ENCODE results near the gene RELCH. TPM values are rescaled to one million over a fixed set of nuclear protein-coding genes. Genes with fewer than 3 reads are reported as not detected.

Gene RELCH
- total and polyA plus RNA-seq, 10 of the 15 experiments (the other 5 are each of a cell fraction or from before 2014, with no cell fraction given): 3.1 to 23.6 (median 14.5) TPM

GRCh38 chr18:62224229-62224628, 37.2 kb downstream of the RELCH start:
- ChIA-PET RAD21 (ENCODE audit: unreplicated experiment) (no interaction called here), SMC1A (ENCODE audit: uncharacterized antibody, unreplicated experiment) (no interaction called here), CTCF (interaction anchor here (1.0 kb wide), 1 partner anchor 25 kb away, joined by 3 read pairs; no protein-coding TSS in a partner anchor), POLR2A (no interaction called here)
- no peak overlapping the region for H3K4me2 ChIP-seq (ENCODE audit: control insufficient read depth, insufficient read depth)
- peaks cover 5% of the 10 kb centered on the region for H3K9me3 ChIP-seq (replicated peaks; ENCODE audit: control insufficient read depth, insufficient read depth, low read length)
- ATAC-seq (no peak), FAIRE-seq (no peak), DNase-seq (ENCODE audit: low read depth, low spot score) (no peak)
- H3K79me2 ChIP-seq (ENCODE audit: control insufficient read depth, insufficient read depth, low read length): peaks cover 4% of the 10 kb centered on the region; the same call in 1 of the 2 replicates
- TF ChIP-seq RAD21 (IDR thresholded peaks at IDR 0.05; ENCODE audit: insufficient read depth, low read depth, low read length): no peak
- TF ChIP-seq PML (IDR thresholded peaks at IDR 0.05; ENCODE audit: low read length): no peak
- no peak for TF ChIP-seq KDM1A (IDR thresholded peaks at IDR 0.05; ENCODE audit: borderline replicate concordance)
- no peak for TF ChIP-seq MYB (IDR thresholded peaks at IDR 0.05; ENCODE audit: borderline replicate concordance, low read depth, low read length)
- intact Hi-C loops (cut with micrococcal nuclease; ENCODE audit: unreplicated experiment) (no loop called here), in situ Hi-C loops (cut with MboI) (no loop called here)
- no peaks in the 10 kb centered on the region for H3K27me3 ChIP-seq (replicated peaks in 1 of 2; ENCODE audit: control insufficient read depth in 2 of 2, insufficient read depth in 2 of 2, low read length in 1 of 2)
- BruUV-seq (replicated peaks): no TSS peak
- H3K4me1 ChIP-seq (ENCODE audit: control insufficient read depth, insufficient read depth, low read length): no peaks in the 10 kb centered on the region
- no peak overlapping the region for H3K4me3 ChIP-seq
- no peak overlapping the region for H3K9ac ChIP-seq (ENCODE audit: control insufficient read depth, insufficient read depth, low read length)
- no peak overlapping the region for H2AFZ ChIP-seq (ENCODE audit: control insufficient read depth, low read depth, low read length)
- no peak overlapping the region for H3K27ac ChIP-seq (ENCODE audit: control insufficient read depth, insufficient read depth)
- no peaks in the 10 kb centered on the region for H4K20me1 ChIP-seq (ENCODE audit: control insufficient read depth, insufficient read depth)
- H3K36me3 ChIP-seq (ENCODE audit: control insufficient read depth in 2 of 2, insufficient read depth in 2 of 2, low read length in 1 of 2): peaks cover 3 to 21% of the 10 kb centered on the region in 2 experiments; a peak in 3 of 4 replicates
- WGBS (ENCODE audit: insufficient coverage, insufficient replicate concordance, low lambda C conversion rate, missing lambda C conversion rate): 97% methylated on average over 2 of the region's 2 CpGs

GRCh38 chr18:62226047-62226446, 39.0 kb downstream of the RELCH start:
- intact Hi-C loops (cut with micrococcal nuclease; ENCODE audit: unreplicated experiment): no loop called here
- Histone ChIP-seq H3K9me3 (replicated peaks; ENCODE audit: control insufficient read depth, insufficient read depth, low read length) (peaks cover 5% of the 10 kb centered on the region), H3K27ac (ENCODE audit: control insufficient read depth, insufficient read depth) (no peak overlapping the region), H3K4me1 (ENCODE audit: control insufficient read depth, insufficient read depth, low read length) (no peaks in the 10 kb centered on the region), H3K4me2 (ENCODE audit: control insufficient read depth, insufficient read depth) (no peak overlapping the region), H4K20me1 (ENCODE audit: control insufficient read depth, insufficient read depth) (no peaks in the 10 kb centered on the region), H3K79me2 (ENCODE audit: control insufficient read depth, insufficient read depth, low read length) (no peaks in the 10 kb centered on the region), H3K36me3 (ENCODE audit: control insufficient read depth in 2 of 2, insufficient read depth in 2 of 2, low read length in 1 of 2) (peaks cover 3 to 21% of the 10 kb centered on the region in 2 experiments; a peak in 3 of 4 replicates), H2AFZ (ENCODE audit: control insufficient read depth, low read depth, low read length) (no peak overlapping the region), H3K27me3 (replicated peaks in 1 of 2; ENCODE audit: control insufficient read depth in 2 of 2, insufficient read depth in 2 of 2, low read length in 1 of 2) (no peaks in the 10 kb centered on the region), H3K9ac (ENCODE audit: control insufficient read depth, insufficient read depth, low read length) (no peak overlapping the region), H3K4me3 (no peak overlapping the region)
- TF ChIP-seq ETV6 (conservative IDR thresholded peaks at IDR 0.05 in 1 of 2, IDR thresholded peaks at IDR 0.05 in 1 of 2; ENCODE audit: borderline replicate concordance in 1 of 2, low read depth in 1 of 2) (no peak), NFYA (IDR thresholded peaks at IDR 0.05; ENCODE audit: borderline replicate concordance, low read depth, low read length) (no peak), BCL3 (IDR thresholded peaks at IDR 0.05; ENCODE audit: borderline replicate concordance, insufficient read depth, low read depth, low read length, poor library complexity, severe bottlenecking) (no peak), PBX3 (IDR thresholded peaks at IDR 0.05; ENCODE audit: insufficient replicate concordance, low read depth, low read length) (no peak), ZBED1 (IDR thresholded peaks at IDR 0.05; ENCODE audit: borderline replicate concordance) (no peak), BHLHE40 (IDR thresholded peaks at IDR 0.05; ENCODE audit: borderline replicate concordance in 1 of 2, low read depth in 2 of 2, low read length in 1 of 2) (no peak)
- ChIA-PET RAD21 (ENCODE audit: unreplicated experiment) (interaction anchor here (1.3 kb wide), 1 partner anchor 24 kb away, joined by 3 read pairs; no protein-coding TSS in a partner anchor), SMC1A (ENCODE audit: uncharacterized antibody, unreplicated experiment) (interaction anchor here (0.6 to 1.6 kb wide), 3 partner anchors 20 to 26 kb away, joined by 3 to 5 read pairs (median 3); no protein-coding TSS in a partner anchor), POLR2A (interaction anchor here (0.6 to 1.3 kb wide), 2 partner anchors 37 to 39 kb away, joined by 3 to 6 read pairs; partner anchors contain the start of genes PIGN and RELCH), CTCF (interaction anchor here (0.9 to 1.3 kb wide), 2 partner anchors 11 to 16 kb away, joined by 3 to 4 read pairs; no protein-coding TSS in a partner anchor)
- no TSS peak for BruUV-seq (replicated peaks)
- no peak for FAIRE-seq
- DNase-seq (ENCODE audit: low read depth, low spot score): no peak
- no peak for ATAC-seq
- WGBS (ENCODE audit: insufficient coverage, insufficient replicate concordance, low lambda C conversion rate, missing lambda C conversion rate): 100% methylated on average over 3 of the region's 3 CpGs
- in situ Hi-C loops (cut with MboI): no loop called here
